ENCODE measurements around the gene TDRD10.

The TDRD10 gene

GRCh38 chr1:154460695-154461260 is 41.2 kb upstream of the TDRD10 start:
- no peak for TF ChIP-seq CTCF (IDR thresholded peaks at IDR 0.05; ENCODE audit: low read depth, low read length, missing control alignments)
- H3K4me3 ChIP-seq (replicated peaks; ENCODE audit: low read depth, low read length) = no peak overlapping the region
- no peak for DNase-seq (ENCODE audit: extremely low read depth, low read depth)

GRCh38 chr1:154463512-154463990 is 38.5 kb upstream of the TDRD10 start:
- H3K4me3 ChIP-seq (replicated peaks; ENCODE audit: low read depth, low read length) = no peak overlapping the region
- DNase-seq (ENCODE audit: extremely low read depth, low read depth) = no peak
- TF ChIP-seq CTCF (IDR thresholded peaks at IDR 0.05; ENCODE audit: low read depth, low read length, missing control alignments) = no peak

GRCh38 chr1:154465621-154466195 is 36.3 kb upstream of the TDRD10 start:
- H3K4me3 ChIP-seq (replicated peaks; ENCODE audit: low read depth, low read length) = no peak overlapping the region
- no peak for DNase-seq (ENCODE audit: extremely low read depth, low read depth)
- no peak for TF ChIP-seq CTCF (IDR thresholded peaks at IDR 0.05; ENCODE audit: low read depth, low read length, missing control alignments)

- no peak for TF ChIP-seq CTCF (IDR thresholded peaks at IDR 0.05; ENCODE audit: low read depth, low read length, missing control alignments)
- no peak for DNase-seq (ENCODE audit: extremely low read depth, low read depth)
- no peak overlapping the region for H3K4me3 ChIP-seq (replicated peaks; ENCODE audit: low read depth, low read length)
Measured at GRCh38 chr1:154466206-154466605, 35.8 kb upstream of the TDRD10 start.

GRCh38 chr1:154466921-154467417 is 35.0 kb upstream of the TDRD10 start:
- no peak for DNase-seq (ENCODE audit: extremely low read depth, low read depth)
- no peak overlapping the region for H3K4me3 ChIP-seq (replicated peaks; ENCODE audit: low read depth, low read length)
- TF ChIP-seq CTCF (IDR thresholded peaks at IDR 0.05; ENCODE audit: low read depth, low read length, missing control alignments) = peak; percentile 12

GRCh38 chr1:154467434-154468102 is 34.5 kb upstream of the TDRD10 start:
- H3K4me3 ChIP-seq (replicated peaks; ENCODE audit: low read depth, low read length) = no peak overlapping the region
- TF ChIP-seq CTCF (IDR thresholded peaks at IDR 0.05; ENCODE audit: low read depth, low read length, missing control alignments) = no peak
- no peak for DNase-seq (ENCODE audit: extremely low read depth, low read depth)
